ENCODE results near the gene RAVER2. TPM values are rescaled to one million over a fixed set of nuclear protein-coding genes. Genes with fewer than 3 reads are reported as not detected.

Gene RAVER2
- total RNA-seq, 1 donor from 2014 or later: 32.6 TPM

- intact Hi-C loops (cut with micrococcal nuclease): no loop called here
- peak; percentile 83 for ATAC-seq
Observed at GRCh38 chr1:64864018-64864940, 119.4 kb downstream of the RAVER2 start.

GRCh38 chr1:64865105-64865757 is 120.4 kb downstream of the RAVER2 start:
- DNase-seq (no peak), ATAC-seq (no peak)
- intact Hi-C loops (cut with micrococcal nuclease): no loop called here

More at GRCh38 chr1:64864018-64864940, 119.4 kb downstream of the RAVER2 start:
- DNase-seq: peak; percentile 72

- intact Hi-C loops (cut with micrococcal nuclease): no loop called here
- ATAC-seq (no peak), DNase-seq (no peak)
Observed at GRCh38 chr1:64866689-64867088, 121.8 kb downstream of the RAVER2 start.

GRCh38 chr1:64867266-64867665 is 122.4 kb downstream of the RAVER2 start:
- ATAC-seq (no peak), DNase-seq (no peak)
- intact Hi-C loops (cut with micrococcal nuclease): no loop called here

DNA sequence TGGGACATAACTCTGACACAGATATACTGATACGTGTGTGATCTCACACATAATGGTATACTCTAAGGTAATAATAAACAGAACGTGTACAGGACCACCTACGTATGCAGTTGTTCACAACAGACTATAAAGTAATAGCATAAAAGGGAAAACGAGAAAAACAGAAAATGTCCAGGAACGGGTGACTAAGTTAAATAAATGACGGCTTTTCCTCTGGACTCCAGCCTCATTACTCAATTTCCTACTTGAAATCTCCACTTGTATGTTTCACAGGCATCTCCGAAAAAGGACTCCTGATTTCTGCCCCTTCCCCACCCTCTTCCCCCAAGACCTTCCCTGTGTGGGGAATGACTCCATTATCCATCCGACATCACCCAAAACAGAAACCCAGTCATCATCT is 126.4 kb downstream of the RAVER2 start:
- DNase-seq (no peak), ATAC-seq (no peak)
- intact Hi-C loops (cut with micrococcal nuclease): loop anchor here (10.0 kb wide), 1 partner anchor 84 kb away; no protein-coding TSS in a partner anchor

DNA sequence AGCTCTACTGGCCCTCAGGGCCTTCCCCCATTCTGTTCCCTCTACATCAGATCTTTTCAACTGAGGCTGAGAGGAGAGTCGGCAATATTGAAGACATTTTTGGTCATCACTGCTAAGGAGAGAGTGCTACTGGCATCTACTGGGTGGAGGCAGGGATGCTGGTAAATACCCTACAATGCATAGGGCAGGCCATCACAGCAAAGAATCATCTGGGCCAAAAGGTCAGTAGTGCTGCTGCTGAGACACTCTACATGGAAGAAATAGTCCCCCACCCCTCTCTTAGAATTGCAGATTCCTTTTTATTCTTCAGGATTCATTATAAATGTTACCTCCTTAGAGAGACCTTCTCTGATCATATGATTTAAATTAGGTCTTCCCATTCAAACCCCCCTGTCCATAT is 127.2 kb downstream of the RAVER2 start:
- ATAC-seq: no peak
- intact Hi-C loops (cut with micrococcal nuclease): loop anchor here (10.0 kb wide), 1 partner anchor 83 kb away; no protein-coding TSS in a partner anchor

DNA sequence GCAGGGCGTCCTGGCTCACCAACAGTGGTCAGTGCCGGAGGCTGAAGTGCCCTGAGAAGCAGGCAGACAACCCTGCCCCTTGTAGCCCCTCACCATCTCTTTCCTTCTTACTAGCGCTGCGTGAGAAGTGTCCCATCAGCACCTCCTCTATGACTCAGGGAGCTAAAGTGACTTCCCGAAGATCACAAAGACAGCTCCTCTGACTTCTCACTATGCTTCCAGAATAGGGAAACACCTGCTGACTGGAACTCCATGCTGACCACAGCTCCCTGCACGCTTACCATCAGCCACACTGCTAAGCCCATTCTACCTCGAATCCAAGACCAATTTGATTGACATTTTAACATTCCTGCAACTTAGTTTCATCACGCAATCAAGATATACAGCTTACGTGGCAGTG is 128.7 kb downstream of the RAVER2 start:
- DNase-seq (no peak), ATAC-seq (no peak)
- intact Hi-C loops (cut with micrococcal nuclease): loop anchor here (10.0 kb wide), 1 partner anchor 81 kb away; no protein-coding TSS in a partner anchor

More for the DNA sequence above, 127.2 kb downstream of the RAVER2 start:
- no peak for DNase-seq

DNA sequence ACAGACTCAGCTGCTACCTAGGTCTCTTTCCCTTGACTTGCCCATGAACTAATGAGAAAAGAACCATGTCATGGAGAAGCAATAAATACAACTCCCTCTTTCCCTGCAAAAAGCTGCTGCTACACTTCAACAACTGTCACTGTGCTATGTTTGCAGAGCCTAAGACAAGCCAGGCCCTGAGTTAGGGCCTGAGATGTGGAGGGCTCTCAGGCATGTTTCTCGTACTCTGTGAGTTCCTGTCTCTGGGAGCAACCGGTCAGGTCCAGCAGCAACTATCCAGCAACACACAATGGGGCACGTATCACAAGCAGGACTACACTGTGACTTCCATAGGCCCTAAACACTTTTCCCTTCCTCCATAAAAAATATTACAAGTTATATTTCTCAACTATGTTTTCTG is 129.8 kb downstream of the RAVER2 start:
- no peak for DNase-seq
- peak; percentile 42 for ATAC-seq
- intact Hi-C loops (cut with micrococcal nuclease): loop anchor here (10.0 kb wide), 1 partner anchor 80 kb away; no protein-coding TSS in a partner anchor

- DNase-seq (peak; percentile 66), ATAC-seq (peak; percentile 78)
- intact Hi-C loops (cut with micrococcal nuclease): loop anchor here (10.0 kb wide), 1 partner anchor 80 kb away; no protein-coding TSS in a partner anchor
Observed at GRCh38 chr1:64875101-64875500, 130.2 kb downstream of the RAVER2 start.

DNA sequence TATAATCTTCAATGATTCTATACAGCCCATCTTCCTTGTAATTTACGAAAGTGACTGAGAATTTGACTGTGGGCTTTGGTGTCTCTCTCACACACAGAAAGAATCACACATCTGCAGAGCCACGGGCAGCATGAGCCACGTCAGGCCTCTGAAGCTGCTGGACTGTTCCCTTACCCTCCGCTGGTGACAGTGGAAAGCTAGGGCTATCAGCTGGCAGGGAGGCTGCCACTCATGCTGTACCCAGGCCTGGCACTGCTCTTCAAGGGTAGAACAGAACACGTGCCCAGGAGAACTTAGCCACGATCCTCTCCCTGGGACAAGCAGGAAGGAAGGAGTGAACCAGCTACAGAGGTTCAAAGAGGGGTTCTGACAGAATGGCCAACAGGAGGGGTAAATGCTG is 130.7 kb downstream of the RAVER2 start:
- ATAC-seq (peak; percentile 98), DNase-seq (peak; percentile 74)
- intact Hi-C loops (cut with micrococcal nuclease): loop anchor here (10.0 kb wide), 1 partner anchor 79 kb away; no protein-coding TSS in a partner anchor

DNA sequence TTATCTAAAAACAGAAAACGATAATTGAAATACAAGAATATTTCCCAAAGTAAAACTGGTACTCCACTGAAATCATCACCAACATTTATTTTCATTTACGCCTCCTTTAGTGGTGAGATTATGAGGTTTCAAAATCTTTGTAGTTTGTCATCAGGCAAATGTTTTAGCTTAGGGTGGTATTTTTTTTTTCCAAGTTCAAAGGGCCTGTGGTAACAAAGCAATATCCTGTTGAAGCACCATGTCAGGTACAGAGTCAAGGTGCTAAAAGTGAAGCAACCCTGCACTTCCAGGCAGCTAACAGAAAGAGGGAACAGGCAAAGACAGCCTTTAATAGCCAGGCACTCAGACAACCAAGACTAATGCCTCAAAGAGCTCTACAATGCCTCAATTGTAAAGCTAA is 132.3 kb downstream of the RAVER2 start:
- no peak for ATAC-seq
- intact Hi-C loops (cut with micrococcal nuclease): loop anchor here (10.0 kb wide), 1 partner anchor 78 kb away; no protein-coding TSS in a partner anchor
- DNase-seq: no peak

GRCh38 chr1:64877598-64877997 is 132.7 kb downstream of the RAVER2 start:
- intact Hi-C loops (cut with micrococcal nuclease): loop anchor here (10.0 kb wide), 1 partner anchor 77 kb away; no protein-coding TSS in a partner anchor
- ATAC-seq: no peak
- no peak for DNase-seq

GRCh38 chr1:64878090-64878489 is 133.2 kb downstream of the RAVER2 start:
- no peak for ATAC-seq
- intact Hi-C loops (cut with micrococcal nuclease): loop anchor here (10.0 kb wide), 1 partner anchor 77 kb away; no protein-coding TSS in a partner anchor

GRCh38 chr1:64878931-64879611 is 134.2 kb downstream of the RAVER2 start:
- intact Hi-C loops (cut with micrococcal nuclease): loop anchor here (10.0 kb wide), 1 partner anchor 76 kb away; no protein-coding TSS in a partner anchor
- no peak for DNase-seq
- no peak for ATAC-seq

More at GRCh38 chr1:64878090-64878489, 133.2 kb downstream of the RAVER2 start:
- DNase-seq: no peak

DNA sequence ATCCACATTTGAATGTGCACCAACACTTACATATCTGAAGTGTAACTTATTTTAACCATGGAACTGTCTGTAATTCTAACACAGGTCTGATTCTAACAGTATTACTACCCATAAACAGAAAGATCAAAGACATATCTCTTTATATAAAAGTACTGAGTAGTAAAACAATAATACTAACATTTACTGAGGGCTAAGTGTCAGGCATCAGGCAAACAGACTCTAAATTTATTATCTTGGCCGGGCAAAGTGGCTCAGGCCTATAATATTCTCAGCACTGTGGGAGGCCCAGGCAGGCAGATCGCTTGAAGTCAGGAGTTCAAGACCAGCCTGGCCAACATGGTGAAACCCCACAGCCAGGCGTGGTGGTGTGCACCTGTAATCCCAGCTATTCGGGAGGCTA is 135.6 kb downstream of the RAVER2 start:
- no peak for DNase-seq
- intact Hi-C loops (cut with micrococcal nuclease): no loop called here
- ATAC-seq: no peak

DNA sequence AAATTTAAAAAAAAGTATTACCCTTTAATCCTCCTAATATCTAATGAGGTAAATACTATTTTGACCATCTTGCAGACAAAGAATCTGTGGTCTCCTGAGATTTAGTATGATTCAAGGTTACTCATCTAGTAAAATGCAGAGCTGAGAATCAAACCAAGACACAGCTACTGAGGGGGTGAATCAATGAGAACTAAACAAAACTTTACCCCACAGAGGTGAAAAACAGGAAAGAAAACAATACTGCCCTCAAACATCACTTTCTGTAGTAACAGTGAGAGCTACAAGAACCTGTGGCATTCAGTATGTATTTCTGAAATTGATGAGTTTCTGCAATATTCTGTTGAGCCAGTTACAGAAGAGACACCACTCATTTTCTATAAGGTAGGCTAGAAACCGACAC is 136.4 kb downstream of the RAVER2 start:
- intact Hi-C loops (cut with micrococcal nuclease): no loop called here

More for the DNA sequence above, 136.4 kb downstream of the RAVER2 start:
- DNase-seq: no peak
- no peak for ATAC-seq

Measured in left ventricle myocardium superior (tissue), 1 donor.